A673 (cell line): Measurements from ENCODE around the gene TPM2.

ENCODE experiments used
- CTCF ChIP-seq: fragments of 300-800, 200-600 bp; sonication (generic); conservative IDR thresholded peaks from 2 replicates; pipeline ENCODE4 v1.5.1; 2017; ENCODE audit warnings: low read depth, mild to moderate bottlenecking, antibody characterized with exemption, low read length, moderate library complexity, mixed read lengths
- EZH2 ChIP-seq: fragments of 200-600 bp; sonication (generic); IDR thresholded peaks from 2 replicates; pipeline ENCODE4 v1.6.1; 2017; ENCODE audit warnings: borderline replicate concordance, low read depth, mild to moderate bottlenecking, mixed read lengths, antibody characterized with exemption, low read length; ENCODE audit not compliant: poor library complexity, severe bottlenecking

- no peak for TF ChIP-seq CTCF
- TF ChIP-seq EZH2: no peak
Measured at GRCh38 chr9:35729101-35729500, 39.4 kb upstream of the TPM2 start.
